HEK293 (cell line): ENCODE results near the gene NAIF1.

ENCODE experiments used
- CTCF ChIA-PET: fragments of 350-600 bp; formaldehyde crosslinking; extraction: SDS; loops from one replicate; lab custom pipeline; 2021; ENCODE audit warnings: antibody characterized with exemption; lab: Yijun Ruan, JAX
- POLR2A ChIA-PET: fragments of 300-600 bp; formaldehyde crosslinking; extraction: SDS; loops from one replicate; lab custom pipeline; 2020; ENCODE audit warnings: antibody characterized with exemption, inconsistent platforms; lab: Yijun Ruan, JAX
- H3K27ac ChIP-seq: fragments of 200-500 bp; sonication (Bioruptor generic); 2 replicates; pipeline ENCODE4 v1.5.1; 2014; ENCODE audit warnings: low read depth, low read length, control low read depth, inconsistent platforms; ENCODE audit errors: extremely low read depth
- H3K36me3 ChIP-seq, 2 experiments: fragments of 200-500 bp in 1 of 2; sonication (Bioruptor generic) in 1 of 2; 1 replicate in 1 of 2; 2 replicates in 1 of 2; pipeline ENCODE4 v1.5.1; 2014 to 2017; ENCODE audit warnings: inconsistent platforms in 2 of 2, low read length in 2 of 2; ENCODE audit not compliant: control insufficient read depth in 2 of 2, insufficient read depth in 1 of 2
- H3K4me1 ChIP-seq: fragments of 200-500 bp; sonication (Bioruptor generic); 2 replicates; pipeline ENCODE4 v1.5.1; 2014; ENCODE audit warnings: mild to moderate bottlenecking, low read length, inconsistent platforms; ENCODE audit not compliant: control insufficient read depth, insufficient read depth
- H3K4me3 ChIP-seq: 2 replicates; pipeline ENCODE4 v1.5.1; 2011; ENCODE audit warnings: low read depth, mild to moderate bottlenecking, control low read depth, low read length, moderate library complexity
- H3K9me3 ChIP-seq: fragments of 200-500 bp; sonication (Bioruptor generic); 2 replicates; pipeline ENCODE4 v1.5.1; 2014; ENCODE audit warnings: low read depth, low read length, inconsistent platforms; ENCODE audit not compliant: control insufficient read depth, insufficient read depth
- HOXA7 ChIP-seq: sonication (generic); formaldehyde crosslinking; IDR thresholded peaks from 2 replicates; pipeline ENCODE4 v1.8.1; 2022; ENCODE audit warnings: missing genetic modification reagents, borderline replicate concordance
- KLF16 ChIP-seq: fragments of 450-650 bp; formaldehyde crosslinking; IDR thresholded peaks from 2 replicates; pipeline ENCODE4 v1.5.1; 2017; ENCODE audit warnings: missing biosample characterization, missing genetic modification characterization
- TRIM28 ChIP-seq: IDR thresholded peaks from 2 replicates; pipeline ENCODE4 v1.6.1; 2011; ENCODE audit warnings: low read length, control low read depth, borderline replicate concordance
- TSHZ1 ChIP-seq: fragments of 450-650 bp; formaldehyde crosslinking; IDR thresholded peaks from 2 replicates; pipeline ENCODE4 v1.5.1; 2016; ENCODE audit warnings: missing biosample characterization, missing genetic modification characterization, borderline replicate concordance
- WT1 ChIP-seq: fragments of 450-650 bp; formaldehyde crosslinking; IDR thresholded peaks from 2 replicates; pipeline ENCODE4 v1.5.1; 2016; ENCODE audit warnings: missing biosample characterization, missing genetic modification characterization
- ZFP3 ChIP-seq: fragments of 450-650 bp; formaldehyde crosslinking; IDR thresholded peaks from 2 replicates; pipeline ENCODE4 v1.5.1; 2016; ENCODE audit warnings: low read depth, missing biosample characterization, missing genetic modification characterization
- ZNF169 ChIP-seq: fragments of 450-650 bp; formaldehyde crosslinking; IDR thresholded peaks from 2 replicates; pipeline ENCODE4 v1.5.1; 2016; ENCODE audit warnings: missing biosample characterization, missing genetic modification characterization
- ZNF202 ChIP-seq: fragments of 450-650 bp; formaldehyde crosslinking; IDR thresholded peaks from 2 replicates; pipeline ENCODE4 v1.5.1; 2016; ENCODE audit warnings: missing biosample characterization, missing genetic modification characterization, borderline replicate concordance
- ZNF302 ChIP-seq: fragments of 450-650 bp; formaldehyde crosslinking; IDR thresholded peaks from 2 replicates; pipeline ENCODE4 v1.5.1; 2016; ENCODE audit warnings: missing biosample characterization, missing genetic modification characterization, low read depth
- ZNF529 ChIP-seq: fragments of 450-650 bp; formaldehyde crosslinking; IDR thresholded peaks from 2 replicates; pipeline ENCODE4 v1.5.1; 2017; ENCODE audit warnings: missing genetic modification characterization, missing biosample characterization; ENCODE audit not compliant: insufficient replicate concordance
- ZNF548 ChIP-seq: fragments of 450-650 bp; formaldehyde crosslinking; IDR thresholded peaks from 2 replicates; pipeline ENCODE4 v1.5.1; 2016; ENCODE audit warnings: missing biosample characterization, missing genetic modification characterization
- ZNF596 ChIP-seq: fragments of 450-650 bp; IDR thresholded peaks from 2 replicates; pipeline ENCODE4 v1.5.0; 2018; ENCODE audit warnings: missing biosample characterization, mild to moderate bottlenecking, missing genetic modification characterization, moderate library complexity
- ZNF677 ChIP-seq: fragments of 450-650 bp; IDR thresholded peaks from 2 replicates; pipeline ENCODE4 v1.5.0; 2018; ENCODE audit warnings: missing biosample characterization, mild to moderate bottlenecking, missing genetic modification characterization, moderate library complexity
- ZNF791 ChIP-seq: fragments of 450-650 bp; formaldehyde crosslinking; IDR thresholded peaks from 2 replicates; pipeline ENCODE4 v1.5.1; 2016; ENCODE audit warnings: missing biosample characterization, missing genetic modification characterization
- ZSCAN4 ChIP-seq: fragments of 450-650 bp; formaldehyde crosslinking; IDR thresholded peaks from 2 replicates; pipeline ENCODE4 v1.5.1; 2017; ENCODE audit warnings: missing biosample characterization, missing genetic modification characterization
- TF ChIP-seq, protein P1 (sequence below): fragments of 450-650 bp; formaldehyde crosslinking; IDR thresholded peaks from 2 replicates; pipeline ENCODE4 v1.5.1; 2016; ENCODE audit warnings: missing biosample characterization, missing genetic modification characterization
- TF ChIP-seq, protein P2 (sequence below): fragments of 450-650 bp; formaldehyde crosslinking; IDR thresholded peaks from 2 replicates; pipeline ENCODE4 v1.5.1; 2016; ENCODE audit warnings: missing biosample characterization, missing genetic modification characterization

The NAIF1 gene

GRCh38 chr9:128103589-128103962 lies 36.5 kb upstream of the NAIF1 start (continued):
- TF ChIP-seq, protein P1, sequence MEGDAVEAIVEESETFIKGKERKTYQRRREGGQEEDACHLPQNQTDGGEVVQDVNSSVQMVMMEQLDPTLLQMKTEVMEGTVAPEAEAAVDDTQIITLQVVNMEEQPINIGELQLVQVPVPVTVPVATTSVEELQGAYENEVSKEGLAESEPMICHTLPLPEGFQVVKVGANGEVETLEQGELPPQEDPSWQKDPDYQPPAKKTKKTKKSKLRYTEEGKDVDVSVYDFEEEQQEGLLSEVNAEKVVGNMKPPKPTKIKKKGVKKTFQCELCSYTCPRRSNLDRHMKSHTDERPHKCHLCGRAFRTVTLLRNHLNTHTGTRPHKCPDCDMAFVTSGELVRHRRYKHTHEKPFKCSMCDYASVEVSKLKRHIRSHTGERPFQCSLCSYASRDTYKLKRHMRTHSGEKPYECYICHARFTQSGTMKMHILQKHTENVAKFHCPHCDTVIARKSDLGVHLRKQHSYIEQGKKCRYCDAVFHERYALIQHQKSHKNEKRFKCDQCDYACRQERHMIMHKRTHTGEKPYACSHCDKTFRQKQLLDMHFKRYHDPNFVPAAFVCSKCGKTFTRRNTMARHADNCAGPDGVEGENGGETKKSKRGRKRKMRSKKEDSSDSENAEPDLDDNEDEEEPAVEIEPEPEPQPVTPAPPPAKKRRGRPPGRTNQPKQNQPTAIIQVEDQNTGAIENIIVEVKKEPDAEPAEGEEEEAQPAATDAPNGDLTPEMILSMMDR (tag by site-specific recombination), result 0 out of 2 replicates have a peak, but pooled peaks have one; percentile 33
- TF ChIP-seq TSHZ1 (tag by site-specific recombination) (no peak), ZNF596 (tag by site-specific recombination) (no peak), ZNF202 (tag by site-specific recombination) (no peak), ZNF548 (no peak), HOXA7 (no peak)

DNA sequence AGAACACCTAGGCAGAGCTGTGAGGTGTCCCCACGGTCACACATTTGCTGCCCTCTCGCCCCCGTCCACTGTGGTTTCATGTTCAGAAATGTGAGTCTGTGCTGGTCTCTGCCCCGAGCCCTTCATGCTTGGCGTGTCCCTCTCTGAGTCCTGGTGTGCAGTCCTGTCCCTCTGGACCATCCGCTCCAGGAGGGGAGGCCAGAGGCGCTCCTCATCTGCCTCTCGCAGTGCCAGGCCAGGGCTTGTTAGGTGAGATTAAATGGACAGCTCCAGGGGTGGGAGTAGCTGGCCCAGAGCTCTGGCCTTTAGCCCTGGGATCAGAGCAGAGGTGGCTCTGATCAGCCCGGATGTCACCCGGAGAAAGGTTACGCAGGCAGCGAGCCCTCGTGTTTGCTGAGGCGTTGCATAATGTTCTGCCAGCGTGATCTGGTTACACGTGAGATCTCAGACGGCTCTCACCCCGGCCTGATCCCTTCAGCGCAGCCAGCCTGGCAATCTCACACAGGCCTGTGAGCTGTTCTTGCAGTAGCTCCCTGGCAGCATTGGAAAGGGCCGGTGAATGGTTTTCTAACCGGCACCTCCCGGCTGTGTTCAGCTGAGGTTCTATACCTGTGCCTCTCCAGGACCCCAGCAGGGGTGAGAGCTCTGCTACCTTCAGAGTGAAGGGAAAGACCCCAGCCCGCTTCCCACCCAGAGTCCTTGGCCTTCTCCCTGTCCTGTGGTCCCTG lies 35.9 kb upstream of the NAIF1 start:
- Histone ChIP-seq H3K4me3 (no peak overlapping the region), H3K9me3 (no peaks in the 10 kb centered on the region), H3K36me3 (peaks cover 0 to 68% of the 10 kb centered on the region in 2 experiments; a peak in 2 of 3 replicates), H3K27ac (no peak overlapping the region), H3K4me1 (no peaks in the 10 kb centered on the region)
- POLR2A ChIA-PET, result no interaction called here
- TF ChIP-seq, protein P2, sequence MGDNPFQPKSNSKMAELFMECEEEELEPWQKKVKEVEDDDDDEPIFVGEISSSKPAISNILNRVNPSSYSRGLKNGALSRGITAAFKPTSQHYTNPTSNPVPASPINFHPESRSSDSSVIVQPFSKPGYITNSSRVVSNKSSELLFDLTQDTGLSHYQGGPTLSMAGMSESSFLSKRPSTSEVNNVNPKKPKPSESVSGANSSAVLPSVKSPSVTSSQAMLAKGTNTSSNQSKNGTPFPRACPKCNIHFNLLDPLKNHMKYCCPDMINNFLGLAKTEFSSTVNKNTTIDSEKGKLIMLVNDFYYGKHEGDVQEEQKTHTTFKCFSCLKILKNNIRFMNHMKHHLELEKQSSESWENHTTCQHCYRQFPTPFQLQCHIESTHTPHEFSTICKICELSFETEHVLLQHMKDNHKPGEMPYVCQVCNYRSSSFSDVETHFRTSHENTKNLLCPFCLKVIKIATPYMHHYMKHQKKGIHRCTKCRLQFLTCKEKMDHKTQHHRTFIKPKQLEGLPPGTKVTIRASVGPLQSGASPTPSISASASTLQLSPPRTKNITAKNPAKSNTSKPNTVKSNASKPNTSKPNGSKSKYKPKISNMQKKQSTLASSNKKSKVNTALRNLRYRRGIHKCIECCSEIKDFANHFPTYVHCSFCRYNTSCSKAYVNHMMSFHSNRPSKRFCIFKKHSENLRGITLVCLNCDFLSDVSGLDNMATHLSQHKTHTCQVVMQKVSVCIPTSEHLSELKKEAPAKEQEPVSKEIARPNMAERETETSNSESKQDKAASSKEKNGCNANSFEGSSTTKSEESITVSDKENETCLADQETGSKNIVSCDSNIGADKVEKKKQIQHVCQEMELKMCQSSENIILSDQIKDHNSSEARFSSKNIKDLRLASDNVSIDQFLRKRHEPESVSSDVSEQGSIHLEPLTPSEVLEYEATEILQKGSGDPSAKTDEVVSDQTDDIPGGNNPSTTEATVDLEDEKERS (tag by site-specific recombination), result no peak
- TF ChIP-seq WT1 (tag by site-specific recombination) (no peak), TRIM28 (no peak), ZNF529 (tag by site-specific recombination) (no peak), ZFP3 (tag by site-specific recombination) (no peak)
- CTCF ChIA-PET, result interaction anchor here (0.9 to 8.0 kb wide), 2 partner anchors 14 to 160 kb away, joined by 5 to 88 read pairs; no protein-coding TSS in a partner anchor

- TF ChIP-seq ZNF169 (tag by site-specific recombination) (no peak), KLF16 (no peak), ZNF302 (tag by site-specific recombination) (no peak), ZNF791 (no peak), ZSCAN4 (no peak), ZNF677 (tag by site-specific recombination) (no peak)
- no peak overlapping the region for H3K4me3 ChIP-seq
- H3K36me3 ChIP-seq, result peaks cover 0 to 60% of the 10 kb centered on the region in 2 experiments; a peak in 2 of 3 replicates
- H3K27ac ChIP-seq, result no peak overlapping the region
- H3K4me1 ChIP-seq, result 0 out of 2 replicates have a peak, but pooled peaks cover 4% of the 10 kb centered on the region
- ChIA-PET CTCF (interaction anchor here (0.9 to 8.0 kb wide), 2 partner anchors 14 to 159 kb away, joined by 5 to 88 read pairs; no protein-coding TSS in a partner anchor), POLR2A (no interaction called here)
- H3K9me3 ChIP-seq, result no peaks in the 10 kb centered on the region
These were observed 35.1 kb upstream of the NAIF1 start for GRCh38 chr9:128102196-128102595.
